ENCODE measurements around the gene EFCC1.

Gene EFCC1

GRCh38 chr3:129030611-129031010 is 29.5 kb downstream of the EFCC1 start:
- TF ChIP-seq GLIS3 (CRISPR knock-in tag; IDR thresholded peaks at IDR 0.05): no peak
- no peak for TF ChIP-seq ISL1 (CRISPR knock-in tag; IDR thresholded peaks at IDR 0.05)
- TF ChIP-seq ZC3H10 (CRISPR knock-in tag; IDR thresholded peaks at IDR 0.05): no peak
- no peak for TF ChIP-seq TSHZ2 (CRISPR knock-in tag; IDR thresholded peaks at IDR 0.05)
- TF ChIP-seq PATZ1 (CRISPR knock-in tag; IDR thresholded peaks at IDR 0.05; ENCODE audit: borderline replicate concordance): no peak
- TF ChIP-seq CREB5 (CRISPR knock-in tag; IDR thresholded peaks at IDR 0.05; ENCODE audit: low read depth): no peak
- no peak for TF ChIP-seq ZFP30 (CRISPR knock-in tag; IDR thresholded peaks at IDR 0.05)
- no peak for TF ChIP-seq CSRNP3 (CRISPR knock-in tag; IDR thresholded peaks at IDR 0.05)
- TF ChIP-seq POU6F1 (CRISPR knock-in tag; IDR thresholded peaks at IDR 0.05; ENCODE audit: borderline replicate concordance, low read depth): no peak
- TF ChIP-seq CSDC2 (CRISPR knock-in tag; IDR thresholded peaks at IDR 0.05): no peak
- no peak for TF ChIP-seq ZNF70 (CRISPR knock-in tag; IDR thresholded peaks at IDR 0.05)
- TF ChIP-seq ZNF8 (CRISPR knock-in tag; IDR thresholded peaks at IDR 0.05): no peak
- TF ChIP-seq TOX (CRISPR knock-in tag; IDR thresholded peaks at IDR 0.05; ENCODE audit: borderline replicate concordance): no peak
- no peak for TF ChIP-seq PPARA (CRISPR knock-in tag; IDR thresholded peaks at IDR 0.05; ENCODE audit: borderline replicate concordance)
- no peak for TF ChIP-seq TCF4 (CRISPR knock-in tag; IDR thresholded peaks at IDR 0.05; ENCODE audit: borderline replicate concordance)
- ATAC-seq: no peak

- ATAC-seq: no peak
- TF ChIP-seq TCF4 (CRISPR knock-in tag; IDR thresholded peaks at IDR 0.05; ENCODE audit: borderline replicate concordance) (no peak), POU6F1 (CRISPR knock-in tag; IDR thresholded peaks at IDR 0.05; ENCODE audit: borderline replicate concordance, low read depth) (no peak), TOX (CRISPR knock-in tag; IDR thresholded peaks at IDR 0.05; ENCODE audit: borderline replicate concordance) (no peak), BACH2 (CRISPR knock-in tag; IDR thresholded peaks at IDR 0.05; ENCODE audit: borderline replicate concordance) (no peak), ZNF565 (CRISPR knock-in tag; conservative IDR thresholded peaks at IDR 0.05; ENCODE audit: low read depth) (no peak), ZNF70 (CRISPR knock-in tag; IDR thresholded peaks at IDR 0.05) (no peak), SNAI2 (CRISPR knock-in tag; IDR thresholded peaks at IDR 0.05) (no peak), PPARA (CRISPR knock-in tag; IDR thresholded peaks at IDR 0.05; ENCODE audit: borderline replicate concordance) (no peak)
Observed at GRCh38 chr3:129031476-129032215, 30.5 kb downstream of the EFCC1 start.

Measured in SK-N-SH treated with all-trans-retinoic acid at 6 μM for 48 hours (cell line).